Cardiac muscle cell (in vitro differentiated cells and primary cell): Measurements from ENCODE around the gene TNFRSF18. TPM values are rescaled to one million over a fixed set of nuclear protein-coding genes. Genes with fewer than 3 reads are reported as not detected.

Experiments
- DNase-seq, 2 donors: peaks; one replicate each; pipeline versions ENCODE4 v3.0.0 to v3.0.0-alpha.2; 2010 to 2017; ENCODE audit warnings: low read depth in 1 of 2, low spot score in 1 of 2
- H3K27ac ChIP-seq: fragments of 200-600 bp; sonication (generic); 2 replicates; pipeline ENCODE4 v1.5.1; 2016
- H3K27me3 ChIP-seq: fragments of 200-600 bp; sonication (generic); 2 replicates; pipeline ENCODE4 v1.6.0; 2016; ENCODE audit warnings: control low read depth
- H3K36me3 ChIP-seq: fragments of 200-600 bp; sonication (generic); 2 replicates; pipeline ENCODE4 v1.5.1; 2016; ENCODE audit warnings: control low read depth
- H3K4me1 ChIP-seq: fragments of 200-600 bp; sonication (generic); 2 replicates; pipeline ENCODE4 v1.8.1; 2017; ENCODE audit warnings: low read depth, mild to moderate bottlenecking, mixed run types
- H3K4me3 ChIP-seq: fragments of 200-600 bp; sonication (generic); 2 replicates; pipeline ENCODE4 v1.5.1; 2016; ENCODE audit warnings: mild to moderate bottlenecking
- H3K9me3 ChIP-seq: fragments of 200-600 bp; sonication (generic); 2 replicates; pipeline ENCODE4 v1.5.1; 2017; ENCODE audit warnings: low read depth, mild to moderate bottlenecking, control low read depth
- CTCF ChIP-seq: IDR thresholded peaks from 2 replicates; pipeline ENCODE4 v1.5.1; 2012; ENCODE audit warnings: low read depth, mild to moderate bottlenecking, low read length
- polyA plus RNA-seq: library from polyadenylated mRNA; unstranded; fragments of >200 nt; fragmentation: Nextera tagmentation; extraction: Ambion mirVana; gene quantifications from 2 replicates; pipeline ENCODE4 v1.2.1, GENCODE V29; 2016
- total RNA-seq: library from RNA; depleted of rRNA; stranded (reverse); fragments of >200 nt; gene quantifications from 2 replicates; pipeline ENCODE4 v1.2.3, GENCODE V29; 2016

Gene TNFRSF18
- total and polyA plus RNA-seq, 2 experiments from 2014 or later: 0.39 TPM; not detected in 1

- H3K4me1 ChIP-seq: peaks cover 6% of the 10 kb centered on the region
- no peak overlapping the region for H3K27ac ChIP-seq
- no peaks in the 10 kb centered on the region for H3K36me3 ChIP-seq
- no peak for DNase-seq
- H3K27me3 ChIP-seq: peaks cover 13% of the 10 kb centered on the region
- H3K4me3 ChIP-seq: no peak overlapping the region
- no peaks in the 10 kb centered on the region for H3K9me3 ChIP-seq
- no peak for TF ChIP-seq CTCF
These were observed 43.5 kb downstream of the TNFRSF18 start for GRCh38 chr1:1162597-1163537.

GRCh38 chr1:1161683-1162079 lies 44.7 kb downstream of the TNFRSF18 start:
- no peaks in the 10 kb centered on the region for H3K9me3 ChIP-seq
- no peak overlapping the region for H3K27ac ChIP-seq
- peaks cover 13% of the 10 kb centered on the region for H3K27me3 ChIP-seq
- DNase-seq: no peak
- peaks cover 9% of the 10 kb centered on the region for H3K4me1 ChIP-seq
- H3K4me3 ChIP-seq: no peak overlapping the region
- no peaks in the 10 kb centered on the region for H3K36me3 ChIP-seq
- no peak for TF ChIP-seq CTCF

GRCh38 chr1:1161078-1161682 lies 45.2 kb downstream of the TNFRSF18 start:
- Histone ChIP-seq H3K4me3 (no peak overlapping the region), H3K27ac (no peak overlapping the region), H3K4me1 (peaks cover 9% of the 10 kb centered on the region), H3K9me3 (no peaks in the 10 kb centered on the region), H3K27me3 (peaks cover 13% of the 10 kb centered on the region), H3K36me3 (no peaks in the 10 kb centered on the region)
- DNase-seq: no peak
- no peak for TF ChIP-seq CTCF

- Histone ChIP-seq H3K4me1 (peaks cover 9% of the 10 kb centered on the region), H3K9me3 (no peaks in the 10 kb centered on the region), H3K36me3 (no peaks in the 10 kb centered on the region), H3K27ac (no peak overlapping the region), H3K27me3 (peaks cover 13% of the 10 kb centered on the region), H3K4me3 (no peak overlapping the region)
- TF ChIP-seq CTCF: no peak
- no peak for DNase-seq
These were observed 46.0 kb downstream of the TNFRSF18 start for GRCh38 chr1:1160281-1160930.

GRCh38 chr1:1157914-1158710 lies 48.3 kb downstream of the TNFRSF18 start:
- peaks cover 9% of the 10 kb centered on the region for H3K4me1 ChIP-seq
- TF ChIP-seq CTCF: no peak
- no peaks in the 10 kb centered on the region for H3K9me3 ChIP-seq
- DNase-seq: peak in 1 of 2 donors; percentile 43
- peak overlapping the region; percentile 77 for H3K27ac ChIP-seq
- no peaks in the 10 kb centered on the region for H3K36me3 ChIP-seq
- H3K27me3 ChIP-seq: no peaks in the 10 kb centered on the region
- peak overlapping the region; percentile 6 for H3K4me3 ChIP-seq
